NCI-H2081 treated with DMSO at 0.1 percent for 48 hours (cell line): ENCODE data around the gene KIRREL3.

ENCODE experiments used
- DNase-seq: peaks from one replicate; lab custom pipeline; 2025; lab: John Stamatoyannopoulos, UW

Gene KIRREL3

DNA sequence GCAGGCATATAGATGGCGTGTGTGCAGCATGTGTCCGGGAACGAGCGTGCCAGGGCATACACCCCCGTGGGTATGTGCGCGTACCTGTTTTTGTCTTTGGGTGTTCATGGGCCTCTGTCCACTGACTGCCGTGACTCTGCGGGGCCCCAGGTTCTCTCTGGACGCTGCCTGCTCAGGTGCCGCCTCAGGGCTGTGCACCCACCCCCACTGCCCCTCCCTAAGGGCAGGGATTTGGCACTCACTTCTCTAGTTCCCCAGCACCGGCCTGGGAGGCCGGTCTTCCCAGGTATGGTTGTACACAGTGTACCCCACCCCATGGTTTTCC lies 533.6 kb downstream of the KIRREL3 start:
- DNase-seq: no peak

GRCh38 chr11:126466236-126467045 lies 534.1 kb downstream of the KIRREL3 start:
- no peak for DNase-seq

GRCh38 chr11:126465573-126466188 lies 534.9 kb downstream of the KIRREL3 start:
- DNase-seq: peak; percentile 70

- DNase-seq: no peak
Observed at GRCh38 chr11:126464796-126465195, 535.8 kb downstream of the KIRREL3 start.

DNA sequence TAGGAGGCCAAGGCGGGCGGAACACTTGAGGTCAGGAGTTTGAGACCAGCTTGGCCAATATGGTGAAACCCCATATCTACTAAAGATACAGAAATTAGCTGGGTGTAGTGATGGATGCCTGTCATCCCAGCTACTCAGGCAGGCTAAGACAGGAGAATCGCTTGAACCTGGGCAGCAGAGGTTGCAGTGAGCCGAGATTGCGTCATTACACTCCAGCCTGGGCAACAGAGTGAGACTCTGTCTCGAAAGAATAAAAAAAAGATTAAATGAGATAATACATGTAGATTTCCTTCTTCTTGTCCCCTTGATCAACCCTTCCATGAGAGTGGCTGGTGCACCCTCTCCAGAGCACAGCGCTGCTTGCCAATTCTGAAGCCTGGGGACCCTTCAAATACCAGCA lies 538.1 kb downstream of the KIRREL3 start:
- DNase-seq: no peak

DNA sequence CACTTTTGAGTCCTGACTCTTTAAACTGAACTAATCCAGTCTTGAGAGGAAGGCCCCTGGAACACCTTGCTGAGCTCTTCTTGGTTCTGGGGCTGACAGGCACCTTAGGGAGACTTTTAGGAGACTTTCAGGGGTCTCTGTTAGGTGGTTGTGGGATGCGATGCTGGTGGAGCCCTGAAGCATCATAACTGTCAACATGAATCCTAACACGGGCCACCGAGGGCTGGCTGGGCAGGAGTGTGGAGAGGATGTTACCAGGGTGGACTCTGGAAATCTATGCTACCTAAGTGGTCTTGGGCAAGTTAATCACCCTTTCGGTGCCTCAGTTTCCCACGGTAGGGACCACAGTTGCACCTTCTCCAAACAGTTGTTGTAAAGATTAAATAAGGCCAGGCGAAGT lies 538.6 kb downstream of the KIRREL3 start:
- DNase-seq: no peak

DNA sequence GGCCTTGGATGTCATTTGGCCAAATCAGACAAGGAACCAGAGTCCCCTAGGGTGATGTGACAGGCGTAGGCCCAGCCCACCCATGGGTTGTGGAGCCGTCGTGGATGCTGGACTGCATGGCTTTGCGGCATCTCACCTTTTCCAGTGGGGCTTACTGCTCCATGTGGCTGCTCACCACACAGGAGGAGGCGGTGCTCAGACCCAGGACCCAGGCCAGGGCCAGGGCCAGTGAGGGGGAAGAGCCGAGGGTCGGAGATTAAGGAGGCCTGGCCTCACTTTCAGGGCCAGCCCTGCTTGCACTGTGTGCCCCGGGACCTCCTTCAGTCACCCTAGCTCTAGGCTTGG lies 539.5 kb downstream of the KIRREL3 start:
- no peak for DNase-seq

- DNase-seq: no peak
Observed at GRCh38 chr11:126460417-126461095, 540.0 kb downstream of the KIRREL3 start.

GRCh38 chr11:126459691-126460281 lies 540.8 kb downstream of the KIRREL3 start:
- DNase-seq: no peak

- DNase-seq: no peak
Observed at GRCh38 chr11:126457817-126458216, 542.8 kb downstream of the KIRREL3 start.

DNA sequence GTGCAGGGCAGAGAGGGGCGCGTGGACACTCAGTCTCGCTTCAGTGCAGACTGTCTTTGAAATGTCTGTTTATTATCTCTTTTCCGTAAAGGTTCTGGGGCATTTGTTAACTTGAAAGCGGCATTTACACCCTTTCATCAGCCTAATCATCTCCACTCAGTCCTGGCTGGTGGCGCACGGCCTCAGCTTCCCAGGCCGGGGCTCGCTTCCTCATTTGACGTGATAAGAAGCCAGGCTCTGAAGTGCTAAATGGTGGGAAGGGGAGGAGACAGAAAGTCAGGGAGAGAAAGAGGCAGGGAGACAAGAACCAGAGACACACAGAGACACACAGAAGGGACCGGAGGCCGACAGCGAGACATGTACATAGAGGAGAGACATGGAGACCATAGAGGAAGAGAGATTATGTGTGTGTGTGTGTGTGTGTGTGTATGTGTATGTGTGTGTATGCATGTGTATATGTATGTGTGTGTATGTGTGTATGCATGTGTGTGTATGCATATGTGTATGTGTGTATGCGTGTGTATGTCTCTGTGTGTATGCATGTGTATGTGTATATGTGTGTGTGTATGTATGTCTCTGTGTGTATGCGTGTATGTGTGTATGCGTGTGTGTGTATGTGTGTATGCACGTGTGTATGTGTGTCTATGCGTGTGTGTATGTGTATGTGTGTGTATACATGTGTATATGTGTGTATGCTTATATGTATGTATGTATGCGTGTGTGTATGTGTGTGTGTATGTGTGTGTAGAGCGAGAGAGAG lies 543.6 kb downstream of the KIRREL3 start:
- DNase-seq: no peak

- no peak for DNase-seq
Observed at GRCh38 chr11:126456089-126456488, 544.5 kb downstream of the KIRREL3 start.

DNA sequence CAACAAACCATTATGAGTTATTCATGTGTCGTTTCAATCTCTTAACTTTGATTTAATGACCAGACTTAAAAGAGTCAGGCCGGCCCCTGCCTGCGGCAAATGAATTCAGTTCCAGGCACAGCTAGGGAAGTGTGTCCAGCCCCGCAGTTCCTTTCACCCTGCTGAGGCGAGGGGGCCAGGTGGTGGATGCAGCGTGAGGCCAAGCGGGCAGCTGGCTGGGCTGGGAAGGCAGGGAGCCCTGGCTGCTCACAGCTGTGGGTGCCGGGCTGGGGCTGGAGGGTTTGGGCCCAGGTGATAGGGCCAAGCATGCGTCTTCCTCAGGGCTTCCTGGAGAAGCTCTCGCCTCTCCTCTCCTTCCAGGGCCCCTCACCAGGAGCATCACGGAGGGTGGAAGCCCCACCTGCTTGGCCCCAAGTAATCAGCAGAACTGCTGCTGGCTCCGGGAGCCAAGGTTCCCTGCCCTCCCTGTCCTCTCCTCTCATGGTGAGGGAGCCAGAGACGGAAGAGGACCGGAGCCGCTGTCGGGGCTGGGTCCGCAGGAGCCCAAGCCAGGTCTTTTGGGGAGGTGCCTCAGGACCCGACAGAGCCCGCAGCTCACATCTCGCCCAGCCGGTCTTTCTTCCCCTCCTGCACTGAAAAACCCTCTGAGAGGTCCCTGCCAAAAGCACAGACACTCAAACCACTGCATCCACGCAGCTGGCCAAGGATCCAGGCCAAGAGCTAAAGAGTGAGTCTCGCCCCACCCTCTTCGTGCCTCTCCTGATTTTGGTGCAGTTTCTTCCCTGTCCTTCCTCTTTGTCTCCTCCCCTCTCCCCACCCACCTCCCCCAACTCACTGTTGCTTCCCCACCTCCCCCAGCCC lies 548.1 kb downstream of the KIRREL3 start:
- DNase-seq: no peak

- no peak for DNase-seq
Observed at GRCh38 chr11:126451211-126451802, 549.3 kb downstream of the KIRREL3 start.

DNA sequence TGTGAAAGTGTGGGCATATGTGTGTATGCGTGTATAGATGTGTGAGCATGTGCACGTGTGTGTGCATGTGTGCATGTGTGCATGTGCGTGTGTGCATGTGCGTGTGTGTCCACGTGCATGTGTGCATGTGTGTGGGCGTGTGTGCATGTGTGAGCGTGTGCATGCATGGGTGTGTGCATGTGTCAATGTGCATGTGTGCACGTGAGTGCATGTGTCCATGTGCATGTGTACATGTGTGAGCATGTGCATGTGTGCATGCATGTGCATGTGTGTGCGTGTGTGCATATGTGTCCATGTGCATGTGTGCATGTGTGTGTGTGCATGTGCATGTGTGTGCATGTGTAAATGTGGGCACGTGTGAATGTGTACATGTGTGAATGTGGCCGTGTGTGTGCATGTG lies 549.8 kb downstream of the KIRREL3 start:
- no peak for DNase-seq

GRCh38 chr11:126450198-126450597 lies 550.4 kb downstream of the KIRREL3 start:
- DNase-seq: no peak

DNA sequence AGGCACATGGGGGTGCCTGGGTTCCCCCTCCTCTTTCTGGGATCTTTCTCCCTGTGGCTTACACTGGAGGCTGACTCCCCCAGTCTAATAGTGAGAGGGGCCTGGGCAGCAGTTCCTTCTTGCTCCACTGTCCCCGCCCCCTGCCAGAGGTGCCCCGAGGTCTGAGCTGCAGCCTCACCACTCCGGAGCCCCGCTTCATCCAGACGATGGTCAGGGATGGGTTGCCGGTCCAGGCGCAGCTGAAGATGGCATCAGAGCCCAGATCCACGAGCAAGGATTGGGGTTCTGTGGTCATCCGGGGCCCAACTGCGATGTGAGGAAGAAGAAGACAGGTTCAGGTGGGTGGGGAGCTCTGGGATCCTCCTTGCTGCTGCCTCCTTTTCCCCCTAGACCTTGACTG lies 554.0 kb downstream of the KIRREL3 start:
- DNase-seq: no peak

- DNase-seq: no peak
Observed at GRCh38 chr11:126444072-126444471, 556.5 kb downstream of the KIRREL3 start.

- peak; percentile 76 for DNase-seq
Observed at GRCh38 chr11:126443120-126443519, 557.5 kb downstream of the KIRREL3 start.

DNA sequence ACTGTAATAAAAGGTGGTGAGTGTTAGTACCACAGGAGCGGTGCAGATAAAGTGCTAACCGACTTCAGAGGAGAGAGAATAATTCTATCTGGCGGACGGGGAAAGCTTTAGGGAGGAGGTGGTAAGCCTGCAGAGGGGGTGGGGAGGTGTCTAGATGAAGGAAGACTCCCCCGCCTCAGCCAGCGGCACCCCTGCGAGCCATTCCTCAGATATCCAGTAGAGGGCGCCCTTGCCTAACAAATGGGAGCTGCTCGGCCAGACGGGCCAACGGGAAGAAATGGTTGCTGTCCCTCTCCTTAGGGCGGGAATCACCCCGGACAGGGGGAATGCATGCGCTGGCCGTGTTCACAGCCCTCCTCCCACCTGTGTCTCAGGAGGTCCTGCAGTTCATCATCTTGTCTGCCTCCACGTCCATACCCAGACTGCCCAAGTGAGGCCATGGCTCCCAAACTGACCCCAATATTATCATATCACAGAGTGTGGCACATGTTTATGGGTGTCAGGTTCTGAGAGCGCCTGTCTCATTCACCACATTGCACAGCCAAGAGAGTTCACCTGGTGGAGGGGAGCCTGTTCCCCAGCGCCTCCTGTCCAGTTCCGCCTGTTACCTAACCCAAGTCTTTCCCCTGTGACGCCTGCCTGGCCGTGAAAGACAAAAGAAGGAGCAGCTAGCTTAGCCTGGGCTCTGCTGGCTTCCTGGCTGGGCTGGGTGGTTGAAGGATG lies 559.6 kb downstream of the KIRREL3 start:
- DNase-seq: peak; percentile 46
